ENCODE data around the gene GLRA3. TPM values are rescaled to one million over a fixed set of nuclear protein-coding genes. Genes with fewer than 3 reads are reported as not detected.

GLRA3 gene
- total and polyA plus RNA-seq, 2 of the 8 experiments (the other 6 are each of a cell fraction or from before 2014, with no cell fraction given) = 0.02 TPM; not detected in 1

- H4K8ac ChIP-seq (ENCODE audit: extremely low read depth, insufficient read depth, low read length) = no peak overlapping the region
- H3K23me2 ChIP-seq (ENCODE audit: low read depth, low read length) = no peaks in the 10 kb centered on the region
- no peak overlapping the region for H2AK5ac ChIP-seq (ENCODE audit: low read depth, low read length)
- H3K79me2 ChIP-seq (ENCODE audit: control insufficient read depth in 1 of 2, insufficient read depth in 2 of 2, low read length in 2 of 2) = no peaks in the 10 kb centered on the region
- no peak overlapping the region for H3K56ac ChIP-seq (replicated peaks; ENCODE audit: insufficient read length, low read depth, low read length)
- H3K4me1 ChIP-seq (replicated peaks in 1 of 4; ENCODE audit: control insufficient read depth in 3 of 4, insufficient read depth in 4 of 4, low read length in 3 of 4) = no peaks in the 10 kb centered on the region
- H3K4me3 ChIP-seq (ENCODE audit: extremely low read depth in 1 of 4, insufficient read depth in 2 of 4, low read depth in 3 of 4, low read length in 4 of 4) = no peak overlapping the region
- no peak overlapping the region for H4K5ac ChIP-seq (ENCODE audit: insufficient read length, low read depth, low read length)
- no peak overlapping the region for H2BK20ac ChIP-seq (ENCODE audit: low read length)
- H3K4me2 ChIP-seq (ENCODE audit: insufficient read depth in 1 of 2, low read depth in 2 of 2, low read length in 2 of 2) = no peak overlapping the region
- H4K91ac ChIP-seq (replicated peaks; ENCODE audit: insufficient read length, low read length) = no peak overlapping the region
- ChIA-PET POLR2A (ENCODE audit: partially characterized antibody) (interaction anchor here (0.6 kb wide), 1 partner anchor 18 kb away, joined by 3 read pairs; no protein-coding TSS in a partner anchor), CTCF (ENCODE audit: partially characterized antibody) (interaction anchor here (1.2 kb wide), 1 partner anchor 63 kb away, joined by 3 read pairs; no protein-coding TSS in a partner anchor)
- peaks cover 0 to 1% (median 0%) of the 10 kb centered on the region in 4 experiments; a peak in 1 of 7 replicates for H3K27me3 ChIP-seq (replicated peaks in 1 of 4; ENCODE audit: control insufficient read depth in 3 of 4, extremely low read depth in 1 of 4, insufficient read depth in 3 of 4, low read length in 3 of 4)
- no peak overlapping the region for H2AFZ ChIP-seq (ENCODE audit: low read length)
- no peak overlapping the region for H2BK15ac ChIP-seq (ENCODE audit: low read length)
- H3K79me1 ChIP-seq (ENCODE audit: low read depth, low read length) = no peaks in the 10 kb centered on the region
- no peaks in the 10 kb centered on the region for H4K20me1 ChIP-seq (replicated peaks in 1 of 2; ENCODE audit: control insufficient read depth in 1 of 2, insufficient read depth in 2 of 2, low read length in 2 of 2)
- no peak overlapping the region for H3K9ac ChIP-seq (replicated peaks in 1 of 4; ENCODE audit: extremely low read depth in 1 of 4, low read depth in 3 of 4, low read length in 3 of 4)
- no peak for FAIRE-seq
- no peak overlapping the region for H3K4ac ChIP-seq (replicated peaks; ENCODE audit: insufficient read length, low read depth, low read length)
- no peak overlapping the region for H3K18ac ChIP-seq (ENCODE audit: extremely low read depth, low read length)
- H2BK120ac ChIP-seq (replicated peaks; ENCODE audit: low read depth, low read length) = no peak overlapping the region
- no peak overlapping the region for H2BK12ac ChIP-seq (ENCODE audit: low read depth, low read length)
- no peak overlapping the region for H3K27ac ChIP-seq (ENCODE audit: low read depth, low read length)
- H2BK5ac ChIP-seq (ENCODE audit: low read depth, low read length) = no peak overlapping the region
- H3K23ac ChIP-seq (ENCODE audit: insufficient read length) = no peak overlapping the region
- 76% methylated on average over 1 of the region's 1 CpG; no CpG with 5 or more reads in 1 of the 2 experiments for WGBS, 2 experiments (ENCODE audit: extremely low coverage in 1 of 2, insufficient coverage in 1 of 2, insufficient read length in 1 of 2, insufficient replicate concordance in 2 of 2, low coverage in 1 of 2, low lambda C conversion rate in 2 of 2, missing lambda C conversion rate in 1 of 2)
- no peak overlapping the region for H3K14ac ChIP-seq (ENCODE audit: insufficient read length)
- peaks cover 0 to 3% of the 10 kb centered on the region in 2 experiments; a peak in 1 of 4 replicates for H3K9me3 ChIP-seq (ENCODE audit: insufficient read depth in 2 of 2, low read depth in 1 of 2, low read length in 1 of 2)
- no peak for DNase-seq (ENCODE audit: low read depth in 1 of 2, low spot score in 2 of 2)
- no peaks in the 10 kb centered on the region; a peak in 1 of 8 replicates for H3K36me3 ChIP-seq (ENCODE audit: control insufficient read depth in 2 of 4, insufficient read depth in 4 of 4, low read length in 3 of 4)
- TF ChIP-seq USF2 (IDR thresholded peaks at IDR 0.05; ENCODE audit: low read length) = no peak
- TF ChIP-seq CTBP2 (IDR thresholded peaks at IDR 0.05; ENCODE audit: borderline replicate concordance, insufficient read depth, insufficient read length, low read length) = no peak
- TF ChIP-seq TCF12 (IDR thresholded peaks at IDR 0.05; ENCODE audit: low read depth, low read length) = no peak
- no peak for TF ChIP-seq ASH2L (IDR thresholded peaks at IDR 0.05; ENCODE audit: low read length)
- TF ChIP-seq, protein P1, sequence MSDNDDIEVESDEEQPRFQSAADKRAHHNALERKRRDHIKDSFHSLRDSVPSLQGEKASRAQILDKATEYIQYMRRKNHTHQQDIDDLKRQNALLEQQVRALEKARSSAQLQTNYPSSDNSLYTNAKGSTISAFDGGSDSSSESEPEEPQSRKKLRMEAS (IDR thresholded peaks at IDR 0.05) = no peak
- TF ChIP-seq HDAC2 (IDR thresholded peaks at IDR 0.05; ENCODE audit: borderline replicate concordance in 1 of 2, low read depth in 2 of 2, low read length in 2 of 2) = no peak
- TF ChIP-seq KDM4A (IDR thresholded peaks at IDR 0.05; ENCODE audit: low read depth, low read length, severe bottlenecking) = no peak
- TF ChIP-seq, protein P2, sequence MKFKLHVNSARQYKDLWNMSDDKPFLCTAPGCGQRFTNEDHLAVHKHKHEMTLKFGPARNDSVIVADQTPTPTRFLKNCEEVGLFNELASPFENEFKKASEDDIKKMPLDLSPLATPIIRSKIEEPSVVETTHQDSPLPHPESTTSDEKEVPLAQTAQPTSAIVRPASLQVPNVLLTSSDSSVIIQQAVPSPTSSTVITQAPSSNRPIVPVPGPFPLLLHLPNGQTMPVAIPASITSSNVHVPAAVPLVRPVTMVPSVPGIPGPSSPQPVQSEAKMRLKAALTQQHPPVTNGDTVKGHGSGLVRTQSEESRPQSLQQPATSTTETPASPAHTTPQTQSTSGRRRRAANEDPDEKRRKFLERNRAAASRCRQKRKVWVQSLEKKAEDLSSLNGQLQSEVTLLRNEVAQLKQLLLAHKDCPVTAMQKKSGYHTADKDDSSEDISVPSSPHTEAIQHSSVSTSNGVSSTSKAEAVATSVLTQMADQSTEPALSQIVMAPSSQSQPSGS (IDR thresholded peaks at IDR 0.05; ENCODE audit: low read length) = no peak
- no peak for TF ChIP-seq BRCA1 (IDR thresholded peaks at IDR 0.05; ENCODE audit: low read depth, low read length)
- TF ChIP-seq SP2 (IDR thresholded peaks at IDR 0.05; ENCODE audit: low read length) = no peak
Observed at GRCh38 chr4:174590336-174590735, 238.7 kb downstream of the GLRA3 start.

Data from H1 (cell line).